MG63 (cell line): ENCODE results near the gene UCHL1. TPM values are rescaled to one million over a fixed set of nuclear protein-coding genes. Genes with fewer than 3 reads are reported as not detected.
A peak's percentile ranks its signal among the peaks of the same experiment; 100 is the strongest.

Source experiments
- DNase-seq: peaks from one replicate; pipeline ENCODE4 v3.0.0-alpha.2; 2020
- H3K27me3 ChIP-seq: fragments of 250-450 bp; sonication (Bioruptor Pico); 2 replicates; pipeline ENCODE4 v1.5.1; 2020; ENCODE audit warnings: mild to moderate bottlenecking, moderate library complexity
- H3K36me3 ChIP-seq: fragments of 250-450 bp; sonication (Bioruptor Pico); 2 replicates; pipeline ENCODE4 v1.5.1; 2020; ENCODE audit warnings: mild to moderate bottlenecking, moderate library complexity
- H3K4me3 ChIP-seq: fragments of 250-450 bp; sonication (Bioruptor Pico); 2 replicates; pipeline ENCODE4 v1.5.1; 2020; ENCODE audit warnings: mild to moderate bottlenecking, moderate library complexity
- H3K9me3 ChIP-seq: fragments of 250-450 bp; sonication (Bioruptor Pico); 2 replicates; pipeline ENCODE4 v1.5.1; 2020; ENCODE audit warnings: mild to moderate bottlenecking, moderate library complexity
- total RNA-seq: library from RNA; depleted of rRNA; stranded (reverse); fragments of >200 nt; shearing (Covaris generic); gene quantifications from 2 replicates; pipeline ENCODE4 v1.2.3, GENCODE V29; 2014; ENCODE audit warnings: low replicate concordance; rRNA removed

Gene UCHL1
- total RNA-seq: 296 and 355 TPM in 2 replicates

DNA sequence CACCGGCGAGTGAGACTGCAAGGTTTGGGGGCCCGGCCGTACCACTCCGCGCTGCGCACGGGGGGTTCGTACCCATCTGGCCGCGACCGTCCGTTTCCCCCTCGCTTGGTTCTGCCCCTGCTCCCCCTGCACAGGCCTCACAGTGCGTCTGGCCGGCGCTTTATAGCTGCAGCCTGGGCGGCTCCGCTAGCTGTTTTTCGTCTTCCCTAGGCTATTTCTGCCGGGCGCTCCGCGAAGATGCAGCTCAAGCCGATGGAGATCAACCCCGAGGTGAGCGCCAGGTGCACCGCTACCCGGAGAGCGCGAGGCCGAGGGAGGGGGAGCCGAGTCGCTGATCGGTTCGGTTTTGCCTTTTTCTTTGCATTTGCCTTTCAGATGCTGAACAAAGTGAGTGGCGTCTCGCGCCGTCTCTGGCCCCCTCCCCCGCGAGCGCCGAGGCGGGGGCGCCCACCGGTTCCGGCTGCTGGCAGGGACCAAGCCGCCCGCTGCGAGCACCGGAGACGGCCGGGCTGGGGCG lies at the start of gene UCHL1:
Gene UCHL1 (plus strand): TSS at position 189 of the 517 bp plus-strand sequence. CDS start 49 bp downstream, at position 238.
- peak; percentile 71 for DNase-seq
- H3K9me3 ChIP-seq: no peaks in the 10 kb centered on the region
- peak within 1 kb of the TSS; percentile 53 for H3K4me3 ChIP-seq
- H3K27me3 ChIP-seq: no peaks in the 10 kb centered on the region
- peaks cover 14% of the 10 kb centered on the region for H3K36me3 ChIP-seq

- Histone ChIP-seq H3K4me3 (no peak overlapping the region), H3K27me3 (no peaks in the 10 kb centered on the region), H3K9me3 (no peaks in the 10 kb centered on the region), H3K36me3 (no peaks in the 10 kb centered on the region)
- DNase-seq: no peak
Observed at GRCh38 chr4:41207291-41207831, 49.4 kb upstream of the UCHL1 start.

DNA sequence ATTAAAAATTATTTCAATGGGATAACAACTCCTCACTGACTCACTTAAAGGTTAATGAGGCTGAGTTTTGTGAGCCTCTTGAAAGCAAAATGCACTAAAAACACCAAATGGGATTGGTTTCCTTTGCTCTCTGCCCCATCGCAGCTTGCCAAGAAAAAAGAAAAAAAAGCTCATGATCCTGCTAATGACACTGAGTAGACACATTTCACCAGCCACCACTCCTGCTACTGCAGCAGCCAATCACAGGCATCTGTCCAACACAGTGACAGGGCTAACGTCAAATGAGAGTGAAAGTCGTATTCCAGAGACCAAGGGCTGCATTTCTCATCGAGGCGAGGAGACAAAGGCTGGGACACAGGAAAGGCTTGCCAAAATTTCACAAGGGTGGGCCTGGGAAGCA lies 47.5 kb upstream of the UCHL1 start:
- Histone ChIP-seq H3K9me3 (no peaks in the 10 kb centered on the region), H3K4me3 (no peak overlapping the region), H3K36me3 (no peaks in the 10 kb centered on the region), H3K27me3 (no peaks in the 10 kb centered on the region)
- no peak for DNase-seq

- H3K4me3 ChIP-seq: no peak overlapping the region
- no peaks in the 10 kb centered on the region for H3K9me3 ChIP-seq
- no peaks in the 10 kb centered on the region for H3K27me3 ChIP-seq
- DNase-seq: no peak
- no peaks in the 10 kb centered on the region for H3K36me3 ChIP-seq
Observed at GRCh38 chr4:41209901-41210300, 46.8 kb upstream of the UCHL1 start.

DNA sequence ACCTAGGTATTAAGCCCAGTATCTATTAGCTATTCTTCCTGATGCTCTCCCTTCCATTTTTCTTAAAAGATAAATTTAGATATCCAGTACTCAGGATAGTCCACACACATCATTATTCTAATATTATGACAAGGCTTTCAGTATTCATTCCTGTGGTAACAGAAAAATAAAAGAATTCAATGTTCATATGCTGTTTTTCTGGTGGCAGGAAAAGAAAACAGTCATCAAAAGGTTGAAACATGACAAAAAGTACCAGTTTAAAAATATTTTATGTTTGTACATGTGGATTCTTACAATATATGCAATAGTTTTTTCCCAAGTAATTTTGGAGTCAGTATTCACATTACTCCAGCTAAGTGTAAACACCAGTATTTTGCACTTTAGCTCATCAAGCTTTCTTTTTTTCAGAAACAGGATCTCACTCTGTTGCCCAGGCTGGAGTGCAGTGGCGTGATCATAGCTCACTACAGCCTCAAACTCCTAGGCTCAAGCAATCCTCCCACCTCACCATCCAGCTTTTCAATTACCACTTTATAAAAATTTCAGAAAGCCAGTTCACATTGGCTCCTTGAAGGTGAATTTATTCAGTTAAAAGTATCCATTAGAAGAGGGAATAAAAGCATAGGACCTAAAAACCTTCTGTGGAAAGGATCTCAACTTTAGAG lies 44.6 kb upstream of the UCHL1 start:
- Histone ChIP-seq H3K4me3 (peak overlapping the region; percentile 78), H3K36me3 (no peaks in the 10 kb centered on the region), H3K27me3 (no peaks in the 10 kb centered on the region), H3K9me3 (no peaks in the 10 kb centered on the region)
- no peak for DNase-seq

DNA sequence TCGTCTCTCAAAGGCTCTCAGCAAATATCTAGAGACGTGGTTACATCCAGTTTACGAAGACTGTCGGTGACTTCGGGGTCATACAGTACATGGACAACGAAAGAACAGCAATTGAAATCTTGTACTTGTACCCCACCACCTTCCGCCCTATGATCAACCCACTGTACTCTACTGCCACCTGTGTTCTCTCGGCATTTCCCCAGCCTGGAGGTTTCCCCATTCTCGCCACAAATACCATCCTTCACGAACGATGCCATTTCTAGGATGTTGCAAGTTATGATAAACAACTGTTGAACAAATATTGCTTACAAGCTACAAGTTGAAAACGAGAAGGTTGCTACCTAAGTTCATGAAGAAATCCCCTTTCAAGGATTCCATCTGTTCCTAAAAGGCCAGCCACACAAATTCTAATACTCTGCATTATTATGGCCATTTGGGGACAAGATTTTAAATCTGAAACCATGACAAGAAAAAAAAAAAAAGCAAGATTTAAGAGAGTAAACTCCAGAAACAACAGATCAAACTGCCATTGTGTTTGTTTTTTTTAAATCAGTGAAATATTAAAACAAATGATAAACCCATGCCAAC lies 44.0 kb upstream of the UCHL1 start:
- peak overlapping the region; percentile 78 for H3K4me3 ChIP-seq
- DNase-seq: peak; percentile 45
- H3K36me3 ChIP-seq: no peaks in the 10 kb centered on the region
- H3K9me3 ChIP-seq: no peaks in the 10 kb centered on the region
- H3K27me3 ChIP-seq: no peaks in the 10 kb centered on the region

- H3K36me3 ChIP-seq: no peaks in the 10 kb centered on the region
- H3K27me3 ChIP-seq: no peaks in the 10 kb centered on the region
- no peak for DNase-seq
- peak overlapping the region; percentile 78 for H3K4me3 ChIP-seq
- H3K9me3 ChIP-seq: no peaks in the 10 kb centered on the region
Observed at GRCh38 chr4:41213625-41214135, 43.0 kb upstream of the UCHL1 start.

- Histone ChIP-seq H3K9me3 (no peaks in the 10 kb centered on the region), H3K36me3 (no peaks in the 10 kb centered on the region), H3K4me3 (peak within 1 kb of the TSS; percentile 78), H3K27me3 (no peaks in the 10 kb centered on the region)
- DNase-seq: peak; percentile 93
Observed at GRCh38 chr4:41214136-41214824, 42.4 kb upstream of the UCHL1 start, which contains the start of gene APBB2. Gene APBB2, minus strand, starts transcription at chr4:41214542. Its CDS starts 181,288 bp downstream, at chr4:41033254.

- no peak for DNase-seq
- H3K27me3 ChIP-seq: no peaks in the 10 kb centered on the region
- H3K36me3 ChIP-seq: no peaks in the 10 kb centered on the region
- H3K9me3 ChIP-seq: no peaks in the 10 kb centered on the region
- H3K4me3 ChIP-seq: no peak overlapping the region
Observed at GRCh38 chr4:41214825-41215146, 41.9 kb upstream of the UCHL1 start.

DNA sequence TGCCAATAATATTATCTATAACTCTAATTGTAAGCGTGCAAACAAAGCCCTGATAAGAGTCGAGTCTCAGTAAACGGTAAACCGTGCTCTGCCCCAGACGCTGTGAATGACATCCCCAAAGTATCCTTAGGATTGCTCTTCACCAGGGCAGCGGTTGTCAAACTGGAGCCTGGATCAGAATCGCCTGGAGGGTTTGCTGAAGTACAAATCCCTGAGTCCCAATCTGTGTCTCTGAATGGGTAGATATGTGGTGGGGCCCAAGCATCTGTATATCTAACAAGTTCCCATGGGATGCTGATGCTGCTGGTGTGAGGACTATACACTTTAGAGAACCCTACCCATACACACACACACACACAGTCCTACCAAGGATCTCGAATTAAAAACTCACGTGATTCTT lies 41.6 kb upstream of the UCHL1 start:
- Histone ChIP-seq H3K27me3 (no peaks in the 10 kb centered on the region), H3K36me3 (no peaks in the 10 kb centered on the region), H3K4me3 (no peak overlapping the region), H3K9me3 (no peaks in the 10 kb centered on the region)
- no peak for DNase-seq

GRCh38 chr4:41215969-41216293 lies 40.8 kb upstream of the UCHL1 start:
- Histone ChIP-seq H3K27me3 (no peaks in the 10 kb centered on the region), H3K4me3 (peak overlapping the region; percentile 60), H3K36me3 (no peaks in the 10 kb centered on the region), H3K9me3 (no peaks in the 10 kb centered on the region)
- DNase-seq: no peak

DNA sequence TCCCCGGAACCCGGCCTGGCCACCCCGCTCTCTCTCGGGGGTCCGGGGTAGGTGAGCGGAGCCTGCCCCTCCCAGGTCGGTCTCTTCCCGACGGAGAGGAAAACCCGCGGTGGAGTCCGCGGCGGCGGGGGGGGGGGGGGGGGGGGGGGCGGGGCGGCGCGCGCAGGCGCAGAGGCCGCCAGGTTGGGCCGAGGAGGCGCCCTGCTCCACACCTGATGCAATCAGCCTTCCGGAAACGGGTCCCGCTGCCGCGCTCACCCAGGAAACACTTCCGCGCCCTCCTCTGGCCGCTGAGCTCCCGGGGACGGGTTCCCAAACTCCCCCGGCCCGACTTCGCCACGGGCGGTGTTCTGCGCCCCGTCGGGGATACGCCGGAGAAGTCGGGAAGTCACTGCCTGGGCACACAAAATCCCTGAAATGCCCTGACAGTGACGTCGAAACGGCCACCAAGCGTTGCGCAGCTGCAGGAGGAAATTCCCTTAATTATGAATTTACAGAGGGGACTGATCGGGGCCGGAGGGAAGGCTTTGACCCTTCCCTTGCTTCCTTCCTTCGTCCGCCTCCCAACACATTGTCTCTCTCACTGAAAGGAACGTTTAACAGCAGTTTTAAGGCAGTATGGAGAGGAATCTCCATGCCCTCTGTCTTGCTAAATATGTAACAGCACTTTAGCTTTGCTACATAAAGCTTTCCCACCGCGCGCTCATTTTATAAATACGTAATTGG lies 40.3 kb upstream of the UCHL1 start:
- no peaks in the 10 kb centered on the region for H3K27me3 ChIP-seq
- H3K36me3 ChIP-seq: no peaks in the 10 kb centered on the region
- peak; percentile 83 for DNase-seq
- H3K9me3 ChIP-seq: no peaks in the 10 kb centered on the region
- H3K4me3 ChIP-seq: peak overlapping the region; percentile 60

- Histone ChIP-seq H3K36me3 (no peaks in the 10 kb centered on the region), H3K27me3 (no peaks in the 10 kb centered on the region), H3K9me3 (no peaks in the 10 kb centered on the region), H3K4me3 (peak overlapping the region; percentile 60)
- DNase-seq: no peak
Observed at GRCh38 chr4:41217020-41217333, 39.8 kb upstream of the UCHL1 start.

DNA sequence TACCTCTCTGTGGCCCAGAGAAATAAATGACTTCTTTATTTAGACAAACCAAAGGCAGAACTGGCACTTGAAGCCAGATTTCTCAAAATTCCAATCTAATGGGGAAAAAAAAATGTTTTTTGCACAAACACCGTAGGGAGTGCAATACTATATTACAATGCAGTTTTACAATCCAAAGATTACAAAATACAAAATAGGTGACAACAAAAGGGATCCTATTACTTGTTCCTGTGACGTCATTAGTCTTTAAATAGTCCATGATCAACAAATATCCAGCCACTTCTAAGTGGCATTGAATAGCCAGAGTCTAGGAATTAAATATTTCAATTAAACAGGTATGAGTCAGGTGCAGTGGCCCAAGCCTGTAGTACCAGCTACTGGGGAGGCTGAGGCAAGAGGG lies 39.4 kb upstream of the UCHL1 start:
- no peaks in the 10 kb centered on the region for H3K27me3 ChIP-seq
- DNase-seq: no peak
- no peaks in the 10 kb centered on the region for H3K36me3 ChIP-seq
- H3K9me3 ChIP-seq: no peaks in the 10 kb centered on the region
- no peak overlapping the region for H3K4me3 ChIP-seq

DNA sequence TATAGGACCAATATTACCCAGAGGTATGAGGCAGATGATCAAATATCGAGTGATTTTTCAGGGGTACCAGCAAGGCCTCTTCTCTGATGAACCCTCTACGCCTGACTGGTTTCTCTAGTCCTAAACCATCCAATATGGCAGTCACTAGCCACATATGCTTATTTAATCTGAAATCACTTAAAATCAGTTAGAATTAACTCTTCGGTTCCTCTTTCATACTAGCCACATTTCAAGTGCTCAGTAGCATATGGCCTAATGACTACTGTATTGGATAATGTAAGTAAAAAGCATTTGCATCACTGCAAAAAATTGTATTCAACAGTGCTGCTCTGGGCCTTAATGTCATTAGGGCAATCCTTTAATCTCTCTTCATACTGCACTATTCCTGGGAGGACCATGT lies 38.0 kb upstream of the UCHL1 start:
- no peak for DNase-seq
- Histone ChIP-seq H3K9me3 (no peaks in the 10 kb centered on the region), H3K36me3 (no peaks in the 10 kb centered on the region), H3K27me3 (no peaks in the 10 kb centered on the region), H3K4me3 (no peak overlapping the region)

DNA sequence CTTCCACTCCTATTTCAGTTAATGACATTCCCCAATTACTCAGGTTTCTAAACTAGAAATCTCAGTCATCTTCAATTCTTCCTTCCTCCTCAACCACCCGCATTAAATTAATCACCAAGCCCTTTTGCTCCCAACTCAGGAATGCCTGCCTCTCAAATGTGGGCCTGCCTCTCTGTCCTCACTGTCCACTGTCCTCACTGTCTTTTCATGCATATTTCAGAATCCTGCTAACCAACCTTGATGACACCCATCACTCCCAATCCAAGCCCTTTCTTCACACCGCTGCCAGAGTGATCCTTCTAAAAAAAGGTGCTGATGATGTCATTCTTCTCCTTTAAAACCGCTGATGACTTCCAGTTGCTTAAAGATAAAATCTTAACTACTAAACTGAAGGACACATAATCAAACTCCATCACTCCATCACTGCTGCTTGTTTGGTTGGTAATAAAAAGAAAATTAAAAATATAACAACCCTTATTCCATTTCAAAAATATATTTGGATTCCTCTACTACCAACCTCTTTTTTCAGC lies 37.2 kb upstream of the UCHL1 start:
- no peak overlapping the region for H3K4me3 ChIP-seq
- H3K36me3 ChIP-seq: no peaks in the 10 kb centered on the region
- H3K9me3 ChIP-seq: no peaks in the 10 kb centered on the region
- DNase-seq: no peak
- no peaks in the 10 kb centered on the region for H3K27me3 ChIP-seq
